GM12801 (cell line): ENCODE measurements around the gene ACTRT1.

ENCODE experiments used
- TF ChIP-seq, protein P1 (sequence below): IDR thresholded peaks from one replicate; pipeline ENCODE4 v1.5.1; 2011; ENCODE audit warnings: control low read depth; ENCODE audit not compliant: insufficient read length; ENCODE audit errors: extremely low read depth

ACTRT1 gene

DNA sequence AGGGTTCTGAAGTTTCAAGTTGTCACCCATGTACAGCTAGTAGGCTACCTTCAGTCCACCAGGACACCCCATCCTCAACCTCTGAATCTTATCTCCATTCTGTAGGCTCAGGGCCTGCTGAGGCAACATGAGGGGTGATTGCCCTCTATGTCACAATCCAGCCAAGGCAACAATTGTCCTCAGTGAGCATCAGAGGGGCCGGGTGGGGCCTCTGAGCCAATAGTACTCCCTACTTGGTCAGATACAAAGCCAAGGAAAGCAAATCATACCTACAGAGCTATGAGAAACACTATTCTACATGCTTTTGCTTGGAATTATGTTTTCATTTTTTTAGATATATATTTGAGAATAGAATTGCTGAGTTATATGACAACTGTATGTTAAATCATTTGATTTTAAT lies at the start of gene ACTRT1:
ACTRT1 (minus strand) TSS at position 101 of the 400 bp plus-strand sequence. CDS start 197 bp downstream, outside the sequence.
- TF ChIP-seq, protein P1, sequence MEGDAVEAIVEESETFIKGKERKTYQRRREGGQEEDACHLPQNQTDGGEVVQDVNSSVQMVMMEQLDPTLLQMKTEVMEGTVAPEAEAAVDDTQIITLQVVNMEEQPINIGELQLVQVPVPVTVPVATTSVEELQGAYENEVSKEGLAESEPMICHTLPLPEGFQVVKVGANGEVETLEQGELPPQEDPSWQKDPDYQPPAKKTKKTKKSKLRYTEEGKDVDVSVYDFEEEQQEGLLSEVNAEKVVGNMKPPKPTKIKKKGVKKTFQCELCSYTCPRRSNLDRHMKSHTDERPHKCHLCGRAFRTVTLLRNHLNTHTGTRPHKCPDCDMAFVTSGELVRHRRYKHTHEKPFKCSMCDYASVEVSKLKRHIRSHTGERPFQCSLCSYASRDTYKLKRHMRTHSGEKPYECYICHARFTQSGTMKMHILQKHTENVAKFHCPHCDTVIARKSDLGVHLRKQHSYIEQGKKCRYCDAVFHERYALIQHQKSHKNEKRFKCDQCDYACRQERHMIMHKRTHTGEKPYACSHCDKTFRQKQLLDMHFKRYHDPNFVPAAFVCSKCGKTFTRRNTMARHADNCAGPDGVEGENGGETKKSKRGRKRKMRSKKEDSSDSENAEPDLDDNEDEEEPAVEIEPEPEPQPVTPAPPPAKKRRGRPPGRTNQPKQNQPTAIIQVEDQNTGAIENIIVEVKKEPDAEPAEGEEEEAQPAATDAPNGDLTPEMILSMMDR, result no peak

DNA sequence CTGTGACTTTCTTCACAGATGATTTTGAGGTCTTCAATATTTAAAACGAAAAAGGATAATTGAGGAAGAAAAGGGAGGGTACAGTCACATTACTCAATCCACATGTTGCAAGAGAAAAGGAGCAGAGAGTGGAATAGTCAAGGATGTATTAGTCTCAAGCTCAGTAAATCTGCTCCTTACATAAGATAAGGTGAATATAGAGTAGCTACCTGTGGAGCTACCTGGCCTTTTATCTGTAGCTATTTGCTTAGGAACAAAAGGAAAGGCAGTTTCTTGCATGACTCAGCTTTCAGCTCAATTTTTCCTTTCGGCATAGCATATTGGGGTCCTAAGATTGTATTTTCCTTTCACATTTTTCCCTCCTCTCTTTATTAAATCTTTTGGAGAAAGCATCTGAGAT lies 26.3 kb upstream of the ACTRT1 start:
- TF ChIP-seq, protein P1, result no peak

DNA sequence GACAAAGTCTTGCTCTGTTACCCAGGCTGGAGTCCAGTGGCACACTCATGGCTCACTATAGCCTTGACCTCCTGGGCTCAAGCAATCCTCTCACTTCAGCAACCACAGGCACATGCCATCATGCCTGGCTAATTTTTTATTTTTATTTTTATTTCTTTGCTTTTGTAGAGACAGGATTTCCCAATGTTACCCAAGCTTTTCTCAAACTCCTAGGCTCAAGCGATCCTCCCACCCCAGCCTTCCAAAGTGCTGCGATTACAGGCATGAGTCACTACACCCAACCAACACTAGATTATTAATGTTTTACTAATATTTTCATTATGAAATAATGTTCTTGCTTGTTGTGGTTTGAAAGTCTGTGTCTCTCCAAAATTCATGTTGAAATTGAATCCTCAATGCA lies 5.2 kb upstream of the ACTRT1 start:
- TF ChIP-seq, protein P1, result no peak

DNA sequence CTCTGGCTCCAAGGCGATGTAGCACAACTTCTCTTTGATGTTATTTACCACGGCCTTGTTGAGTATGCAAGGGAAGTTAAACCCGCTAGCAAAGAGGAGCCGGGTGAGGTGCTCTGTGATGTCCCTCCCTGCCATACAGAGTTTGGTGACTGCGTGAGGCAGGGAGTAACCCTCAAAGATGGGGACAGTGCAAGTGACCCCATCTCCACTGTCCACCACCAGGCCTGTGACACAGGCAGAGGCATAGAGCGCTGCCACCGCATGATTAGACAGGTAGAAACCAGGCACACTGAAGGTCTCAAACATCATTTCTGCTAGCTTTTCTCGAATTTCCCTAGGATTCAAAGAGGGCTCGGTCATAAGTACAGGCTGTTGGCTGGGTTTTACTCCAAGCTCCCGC lies 677 bp downstream of the ACTRT1 start:
- TF ChIP-seq, protein P1, result no peak

DNA sequence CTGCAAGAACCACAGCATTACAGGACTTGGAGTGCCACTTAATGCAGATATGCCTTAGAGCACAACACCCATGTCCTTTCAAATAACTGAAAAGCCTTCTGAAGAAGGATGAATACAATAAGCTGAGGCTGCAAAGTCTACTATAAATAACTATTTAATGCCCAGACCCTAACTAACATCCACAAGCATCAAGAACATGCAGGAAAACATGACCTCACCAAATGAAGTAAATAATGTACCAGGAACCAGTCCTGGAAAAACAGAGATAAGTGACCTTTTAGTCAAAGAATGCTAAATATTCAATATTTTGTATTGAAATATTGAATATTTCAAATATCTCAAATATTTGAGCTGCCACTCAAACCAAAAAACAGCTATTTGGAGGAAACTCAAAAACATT lies 16.9 kb downstream of the ACTRT1 start:
- TF ChIP-seq, protein P1, result no peak

DNA sequence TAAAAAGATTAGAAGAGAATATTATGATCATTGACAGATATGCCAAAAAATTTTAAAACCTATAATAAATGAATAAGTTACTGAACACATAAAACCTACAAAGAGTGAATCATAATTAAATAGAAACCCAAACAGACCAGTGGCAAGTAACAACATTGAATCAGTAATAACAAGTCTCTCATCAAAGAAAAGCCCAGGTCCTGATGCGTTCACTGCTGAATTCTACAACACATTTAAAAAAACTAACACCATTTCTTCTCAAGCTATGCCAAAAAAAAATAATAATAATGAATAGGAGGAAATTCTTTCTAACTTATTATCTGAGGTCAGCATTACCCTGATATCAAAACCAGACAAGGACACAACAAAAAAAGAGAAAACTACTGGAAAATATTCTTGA lies 30.6 kb downstream of the ACTRT1 start:
- TF ChIP-seq, protein P1, result no peak

DNA sequence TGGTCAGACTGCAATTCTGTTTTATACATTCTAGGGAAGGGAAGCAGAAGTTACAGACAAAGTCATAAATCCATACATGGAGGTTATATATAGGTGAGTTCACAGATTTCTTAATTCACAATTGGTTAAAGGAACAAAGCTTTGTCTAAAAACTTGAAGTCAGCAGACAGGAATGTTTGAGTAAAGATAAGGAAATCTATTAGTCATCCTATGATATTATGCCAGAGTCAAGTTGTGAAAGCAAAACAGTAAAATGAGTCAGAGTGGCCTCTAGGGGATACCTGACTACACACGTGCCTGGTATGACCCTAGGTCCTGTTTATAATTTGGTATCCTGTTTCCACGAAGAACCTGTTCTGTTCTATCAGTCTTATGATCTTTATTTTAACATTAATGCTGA lies 31.5 kb downstream of the ACTRT1 start:
- TF ChIP-seq, protein P1, result no peak

DNA sequence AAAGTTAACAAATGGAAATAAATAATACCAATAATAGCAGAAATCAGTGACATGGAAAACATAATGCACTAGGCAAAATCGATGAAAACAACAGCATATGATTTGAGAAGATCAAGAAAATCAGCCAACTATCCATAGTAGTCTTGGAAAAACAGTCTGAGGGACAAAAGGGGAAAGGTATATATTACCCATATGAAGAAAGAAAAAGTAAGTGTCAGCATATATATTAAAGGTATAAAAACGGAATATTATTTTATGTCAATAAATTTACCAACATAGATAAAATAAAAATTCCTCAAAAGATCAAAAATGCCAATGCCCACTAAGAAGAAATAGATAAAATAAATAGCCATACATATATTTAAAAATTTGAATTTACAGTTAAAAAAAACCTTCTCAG lies 33.0 kb downstream of the ACTRT1 start:
- TF ChIP-seq, protein P1, result no peak
